Hepatocyte (in vitro differentiated cells): ENCODE data around the gene SCRN2. TPM values are rescaled to one million over a fixed set of nuclear protein-coding genes. Genes with fewer than 3 reads are reported as not detected.

Experiments
- DNase-seq: peaks from one replicate; pipeline ENCODE4 v3.0.0-alpha.2; 2016; ENCODE audit warnings: low spot score
- H2AFZ ChIP-seq: fragments of 200-600 bp; sonication (generic); 2 replicates; pipeline ENCODE4 v1.6.0; 2016; ENCODE audit warnings: antibody characterized with exemption, mild to moderate bottlenecking
- H3K27ac ChIP-seq: fragments of 200-600 bp; sonication (generic); 2 replicates; pipeline ENCODE4 v1.5.1; 2016; ENCODE audit warnings: mild to moderate bottlenecking
- H3K27me3 ChIP-seq: fragments of 200-600 bp; sonication (generic); 2 replicates; pipeline ENCODE4 v1.6.1; 2016
- H3K36me3 ChIP-seq: fragments of 200-600 bp; sonication (generic); replicated peaks from 2 replicates; pipeline ENCODE4 v1.5.1; 2016; ENCODE audit warnings: low read depth; ENCODE audit not compliant: insufficient read depth
- H3K4me1 ChIP-seq: fragments of 200-600 bp; sonication (generic); 2 replicates; pipeline ENCODE4 v1.5.1; 2016; ENCODE audit warnings: mild to moderate bottlenecking, moderate library complexity; ENCODE audit not compliant: insufficient read depth
- H3K4me2 ChIP-seq: fragments of 200-600 bp; sonication (generic); 2 replicates; pipeline ENCODE4 v1.6.0; 2016
- H3K4me3 ChIP-seq: fragments of 200-600 bp; sonication (generic); 2 replicates; pipeline ENCODE4 v1.5.1; 2016; ENCODE audit warnings: mild to moderate bottlenecking
- H3K79me2 ChIP-seq: fragments of 200-600 bp; sonication (generic); 2 replicates; pipeline ENCODE4 v1.6.0; 2017; ENCODE audit warnings: mild to moderate bottlenecking
- H3K9me2 ChIP-seq: fragments of 200-600 bp; sonication (generic); replicated peaks from 2 replicates; pipeline ENCODE4 v1.6.0; 2017; ENCODE audit warnings: mild to moderate bottlenecking; ENCODE audit not compliant: insufficient read depth
- H3K9me3 ChIP-seq: fragments of 200-600 bp; sonication (generic); 2 replicates; pipeline ENCODE4 v1.5.1; 2016; ENCODE audit warnings: low read depth, mild to moderate bottlenecking
- H4K20me1 ChIP-seq: fragments of 200-600 bp; sonication (generic); 2 replicates; pipeline ENCODE4 v1.6.0; 2016; ENCODE audit warnings: mild to moderate bottlenecking; ENCODE audit not compliant: insufficient read depth, poor library complexity, severe bottlenecking
- EZH2 ChIP-seq: fragments of 200-600 bp; sonication (generic); IDR thresholded peaks from 2 replicates; pipeline ENCODE4 v1.6.1; 2016; ENCODE audit warnings: antibody characterized with exemption, mild to moderate bottlenecking, borderline replicate concordance
- EZH2phosphoT487 ChIP-seq: fragments of 200-600 bp; sonication (generic); IDR thresholded peaks from one replicate; pipeline ENCODE4 v1.6.1; 2018; ENCODE audit warnings: antibody characterized with exemption, mild to moderate bottlenecking, low read depth, moderate library complexity; ENCODE audit not compliant: unreplicated experiment, severe bottlenecking
- WGBS: methylation state at CpG from one replicate; pipeline ENCODE4 v1.1.6; 2016; ENCODE audit warnings: low lambda C conversion rate; ENCODE audit errors: missing lambda C conversion rate; 5-methylcytosine and 5-hydroxymethylcytosine counted together
- polyA plus RNA-seq: library from polyadenylated mRNA; unstranded; fragments of >200 nt; fragmentation: Nextera tagmentation; extraction: Ambion mirVana; gene quantifications from 2 replicates; pipeline ENCODE4 v1.2.1, GENCODE V29; 2016
- total RNA-seq: library from RNA; depleted of rRNA; stranded (reverse); fragments of >200 nt; gene quantifications from 2 replicates; pipeline ENCODE4 v1.2.3, GENCODE V29; 2014
- TF ChIP-seq, protein P1 (sequence below): fragments of 200-600 bp; sonication (generic); IDR thresholded peaks from 2 replicates; pipeline ENCODE4 v1.5.1; 2016; ENCODE audit warnings: antibody characterized with exemption, mild to moderate bottlenecking; ENCODE audit not compliant: poor library complexity

Gene SCRN2
- total and polyA plus RNA-seq, 2 experiments from 2014 or later: 35.3 to 59.8 TPM

DNA sequence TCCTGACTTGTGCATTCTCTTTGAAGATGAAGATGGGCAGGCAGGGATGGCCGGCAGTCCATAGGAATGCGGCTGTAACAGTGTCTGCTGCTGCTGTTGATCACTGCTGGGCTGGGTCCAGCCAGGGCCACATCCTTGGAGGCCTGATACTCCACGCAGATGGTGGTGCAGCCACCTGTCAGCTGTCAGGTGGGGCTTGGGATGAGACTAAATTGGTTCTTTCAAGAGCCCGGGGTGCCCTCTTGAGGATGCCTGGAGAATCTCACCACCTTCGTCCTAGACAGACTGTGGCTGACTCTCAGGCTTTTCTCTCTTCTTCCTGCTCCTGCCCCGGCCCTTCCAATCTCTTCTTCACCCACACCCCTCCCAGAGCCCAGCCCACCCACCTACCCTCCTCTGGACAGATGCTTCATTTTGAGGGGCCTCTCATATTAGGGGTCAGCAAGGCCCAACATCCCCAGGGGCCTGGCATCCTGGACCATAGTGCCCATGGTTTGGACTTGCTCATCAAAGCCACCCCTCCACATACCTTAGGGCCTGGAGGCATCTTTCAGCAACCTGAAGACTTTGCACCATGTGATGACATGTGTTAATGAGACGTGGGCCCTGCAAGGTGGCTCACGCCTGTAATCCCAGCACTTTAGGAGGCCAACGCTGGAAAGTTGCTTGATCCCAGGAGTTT is 38.6 kb downstream of the SCRN2 start:
- Histone ChIP-seq H3K79me2 (no peaks in the 10 kb centered on the region), H3K9me3 (no peaks in the 10 kb centered on the region), H3K4me2 (no peak overlapping the region), H3K4me1 (no peaks in the 10 kb centered on the region), H3K36me3 (no peaks in the 10 kb centered on the region), H3K4me3 (no peak overlapping the region), H3K27ac (no peak overlapping the region), H3K9me2 (no peaks in the 10 kb centered on the region), H4K20me1 (no peaks in the 10 kb centered on the region), H2AFZ (no peak overlapping the region), H3K27me3 (peaks cover 6% of the 10 kb centered on the region)
- TF ChIP-seq EZH2phosphoT487 (no peak), EZH2 (no peak)
- TF ChIP-seq, protein P1, sequence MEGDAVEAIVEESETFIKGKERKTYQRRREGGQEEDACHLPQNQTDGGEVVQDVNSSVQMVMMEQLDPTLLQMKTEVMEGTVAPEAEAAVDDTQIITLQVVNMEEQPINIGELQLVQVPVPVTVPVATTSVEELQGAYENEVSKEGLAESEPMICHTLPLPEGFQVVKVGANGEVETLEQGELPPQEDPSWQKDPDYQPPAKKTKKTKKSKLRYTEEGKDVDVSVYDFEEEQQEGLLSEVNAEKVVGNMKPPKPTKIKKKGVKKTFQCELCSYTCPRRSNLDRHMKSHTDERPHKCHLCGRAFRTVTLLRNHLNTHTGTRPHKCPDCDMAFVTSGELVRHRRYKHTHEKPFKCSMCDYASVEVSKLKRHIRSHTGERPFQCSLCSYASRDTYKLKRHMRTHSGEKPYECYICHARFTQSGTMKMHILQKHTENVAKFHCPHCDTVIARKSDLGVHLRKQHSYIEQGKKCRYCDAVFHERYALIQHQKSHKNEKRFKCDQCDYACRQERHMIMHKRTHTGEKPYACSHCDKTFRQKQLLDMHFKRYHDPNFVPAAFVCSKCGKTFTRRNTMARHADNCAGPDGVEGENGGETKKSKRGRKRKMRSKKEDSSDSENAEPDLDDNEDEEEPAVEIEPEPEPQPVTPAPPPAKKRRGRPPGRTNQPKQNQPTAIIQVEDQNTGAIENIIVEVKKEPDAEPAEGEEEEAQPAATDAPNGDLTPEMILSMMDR: peak; percentile 64
- peak; percentile 83 for DNase-seq
- 34% methylated on average over 9 of the region's 9 CpGs for WGBS

DNA sequence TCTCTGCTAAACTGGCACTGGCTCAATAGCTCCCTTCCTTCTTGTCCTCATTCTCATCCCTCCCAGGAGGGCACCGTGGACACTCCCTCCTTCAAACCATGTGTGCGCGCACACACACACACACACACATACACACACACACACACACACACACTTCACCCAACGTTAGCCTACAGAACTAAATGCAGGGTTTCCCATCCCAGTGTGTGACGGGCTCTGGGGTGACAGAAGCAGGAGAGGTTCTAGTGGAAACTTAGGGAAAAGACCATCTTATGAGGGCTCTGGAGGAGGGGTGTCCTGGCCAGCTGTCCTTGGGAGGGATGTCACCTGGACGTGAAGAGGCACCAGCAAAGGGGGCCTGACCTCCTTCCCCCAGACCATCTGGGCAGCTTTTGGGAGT is 39.2 kb downstream of the SCRN2 start:
- no peak overlapping the region for H3K27ac ChIP-seq
- H3K4me1 ChIP-seq: no peaks in the 10 kb centered on the region
- TF ChIP-seq EZH2phosphoT487 (no peak), EZH2 (no peak)
- TF ChIP-seq, protein P1: no peak
- no peak overlapping the region for H3K4me2 ChIP-seq
- H3K9me2 ChIP-seq: no peaks in the 10 kb centered on the region
- no peaks in the 10 kb centered on the region for H3K9me3 ChIP-seq
- no peak for DNase-seq
- H3K27me3 ChIP-seq: peaks cover 6% of the 10 kb centered on the region
- no peaks in the 10 kb centered on the region for H3K36me3 ChIP-seq
- no peak overlapping the region for H2AFZ ChIP-seq
- H4K20me1 ChIP-seq: no peaks in the 10 kb centered on the region
- H3K79me2 ChIP-seq: no peaks in the 10 kb centered on the region
- H3K4me3 ChIP-seq: no peak overlapping the region
- WGBS: 58% methylated on average over 6 of the region's 6 CpGs

DNA sequence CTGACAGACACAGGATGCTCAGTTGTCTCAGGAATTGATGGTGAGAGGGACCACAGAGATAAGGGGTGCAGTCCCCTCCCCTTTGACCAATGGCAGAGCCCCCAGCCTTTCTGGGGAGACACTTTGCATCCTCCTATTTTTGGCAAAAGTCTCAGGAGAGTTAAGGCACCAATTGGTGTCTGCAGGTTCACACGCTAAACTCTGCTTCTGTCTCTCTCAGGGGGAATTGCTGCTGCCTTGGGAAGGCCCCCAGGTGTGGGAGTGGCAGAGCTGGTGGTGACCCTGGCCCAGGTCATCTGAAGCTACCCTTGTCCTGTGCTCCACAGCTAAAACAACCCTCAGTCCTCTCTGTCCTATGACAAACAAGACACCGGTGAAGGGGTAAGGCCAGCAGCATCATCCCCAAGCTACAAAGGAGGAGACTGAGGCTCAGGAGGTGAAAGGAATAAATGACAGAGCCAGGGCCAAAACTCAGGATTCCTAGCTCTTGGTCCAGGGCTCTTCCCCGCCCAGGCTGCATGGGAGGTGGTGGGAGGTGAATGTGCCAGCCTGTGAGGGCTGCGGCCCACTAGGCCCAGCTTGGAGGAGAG is 39.8 kb downstream of the SCRN2 start:
- WGBS: 85% methylated on average over 4 of the region's 4 CpGs
- Histone ChIP-seq H3K27me3 (peaks cover 6% of the 10 kb centered on the region), H3K4me1 (no peaks in the 10 kb centered on the region), H4K20me1 (no peaks in the 10 kb centered on the region), H2AFZ (no peak overlapping the region), H3K79me2 (no peaks in the 10 kb centered on the region), H3K27ac (no peak overlapping the region), H3K9me3 (no peaks in the 10 kb centered on the region), H3K9me2 (no peaks in the 10 kb centered on the region), H3K4me2 (no peak overlapping the region), H3K4me3 (no peak overlapping the region), H3K36me3 (no peaks in the 10 kb centered on the region)
- TF ChIP-seq EZH2 (no peak), EZH2phosphoT487 (no peak)
- TF ChIP-seq, protein P1: no peak
- DNase-seq: no peak
